ENCODE measurements around the gene MON1A. TPM values are rescaled to one million over a fixed set of nuclear protein-coding genes. Genes with fewer than 3 reads are reported as not detected.
"Not testable (repeated sequence)": the region's sequence is repeated elsewhere in the genome, so short reads cannot be mapped to it uniquely, and the experiment has no call there.

The MON1A gene
- total and polyA plus RNA-seq, 8 donors = 2.3 to 7.7 (median 4.5) TPM

DNA sequence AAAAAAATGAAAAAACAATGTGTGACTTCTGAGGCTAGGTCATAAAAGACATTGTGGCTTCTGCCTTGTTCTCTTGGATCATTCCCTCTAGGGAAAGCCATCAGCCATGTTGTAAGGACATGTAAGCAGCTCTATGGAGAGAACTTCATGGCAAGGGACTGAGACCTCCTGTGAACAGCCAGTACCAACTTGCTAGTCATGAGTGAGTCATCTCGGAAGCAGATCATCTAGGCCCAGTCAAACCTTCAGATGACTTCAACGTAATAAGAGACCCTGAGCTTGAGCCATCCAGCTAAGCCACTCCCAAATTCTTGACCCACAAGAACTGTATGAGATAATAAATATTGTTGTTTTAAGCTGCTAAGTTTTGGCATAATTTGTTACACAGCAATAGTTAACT, 4.9 kb downstream of the MON1A start:
- Histone ChIP-seq H3K36me3 (no peaks in the 10 kb centered on the region), H3K9me3 (no peaks in the 10 kb centered on the region), H3K27ac (no peak overlapping the region), H3K4me1 (no peaks in the 10 kb centered on the region), H3K4me3 (no peak overlapping the region), H3K27me3 (no peaks in the 10 kb centered on the region)
- no peak for DNase-seq
- no peak for ATAC-seq
- WGBS, 2 donors = 85 to 92% methylated on average over 2 of the region's 2 CpGs
- TF ChIP-seq, protein P1, sequence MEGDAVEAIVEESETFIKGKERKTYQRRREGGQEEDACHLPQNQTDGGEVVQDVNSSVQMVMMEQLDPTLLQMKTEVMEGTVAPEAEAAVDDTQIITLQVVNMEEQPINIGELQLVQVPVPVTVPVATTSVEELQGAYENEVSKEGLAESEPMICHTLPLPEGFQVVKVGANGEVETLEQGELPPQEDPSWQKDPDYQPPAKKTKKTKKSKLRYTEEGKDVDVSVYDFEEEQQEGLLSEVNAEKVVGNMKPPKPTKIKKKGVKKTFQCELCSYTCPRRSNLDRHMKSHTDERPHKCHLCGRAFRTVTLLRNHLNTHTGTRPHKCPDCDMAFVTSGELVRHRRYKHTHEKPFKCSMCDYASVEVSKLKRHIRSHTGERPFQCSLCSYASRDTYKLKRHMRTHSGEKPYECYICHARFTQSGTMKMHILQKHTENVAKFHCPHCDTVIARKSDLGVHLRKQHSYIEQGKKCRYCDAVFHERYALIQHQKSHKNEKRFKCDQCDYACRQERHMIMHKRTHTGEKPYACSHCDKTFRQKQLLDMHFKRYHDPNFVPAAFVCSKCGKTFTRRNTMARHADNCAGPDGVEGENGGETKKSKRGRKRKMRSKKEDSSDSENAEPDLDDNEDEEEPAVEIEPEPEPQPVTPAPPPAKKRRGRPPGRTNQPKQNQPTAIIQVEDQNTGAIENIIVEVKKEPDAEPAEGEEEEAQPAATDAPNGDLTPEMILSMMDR (IDR thresholded peaks at IDR 0.05) = no peak
- FAIRE-seq = no peak
- intact Hi-C loops (cut with DNase I) = no loop called here

DNA sequence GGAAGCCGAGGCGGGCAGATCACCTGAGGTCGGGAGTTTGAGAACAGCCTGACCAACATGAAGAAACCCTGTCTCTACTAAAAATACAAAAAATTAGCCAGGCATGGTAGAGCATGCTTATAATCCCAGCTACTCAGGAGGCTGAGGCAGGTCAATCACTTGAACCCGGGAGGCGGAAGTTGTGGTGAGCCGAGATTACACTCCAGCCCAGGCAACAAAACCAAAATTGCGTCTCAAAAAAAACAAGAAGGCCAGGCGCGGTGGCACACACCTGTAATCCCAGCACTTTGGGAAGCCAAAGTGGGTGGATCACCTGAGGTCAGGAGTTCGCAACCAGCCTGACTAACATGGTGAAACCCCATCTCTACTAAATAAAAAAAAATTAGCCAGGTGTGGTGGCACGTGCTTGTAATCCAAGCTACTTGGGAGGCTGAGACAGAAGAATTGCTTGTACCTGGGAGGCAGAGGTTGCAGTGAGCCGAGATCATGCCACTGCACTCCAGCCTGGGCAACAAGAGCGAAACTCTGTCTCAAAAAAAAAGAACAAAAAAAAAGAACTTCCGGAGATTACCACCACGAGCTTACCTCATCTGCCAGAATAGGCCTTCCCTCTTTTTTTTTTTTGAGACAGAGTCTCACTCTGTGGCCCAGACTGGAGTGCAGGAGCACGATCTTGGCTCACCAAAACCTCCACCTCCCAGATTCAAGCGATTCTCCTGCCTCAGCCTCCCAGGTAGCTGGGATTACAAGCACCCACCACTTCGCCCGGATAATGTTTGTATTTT, 11.6 kb downstream of the MON1A start:
- H3K4me1 ChIP-seq; FAIRE-seq; intact Hi-C loops (cut with DNase I); H3K9me3 ChIP-seq; H3K36me3 ChIP-seq; H3K4me3 ChIP-seq; ATAC-seq; H3K27me3 ChIP-seq; DNase-seq; H3K27ac ChIP-seq: not testable (repeated sequence)
- 94% methylated on average over 19 of the region's 19 CpGs for WGBS, 2 donors

DNA sequence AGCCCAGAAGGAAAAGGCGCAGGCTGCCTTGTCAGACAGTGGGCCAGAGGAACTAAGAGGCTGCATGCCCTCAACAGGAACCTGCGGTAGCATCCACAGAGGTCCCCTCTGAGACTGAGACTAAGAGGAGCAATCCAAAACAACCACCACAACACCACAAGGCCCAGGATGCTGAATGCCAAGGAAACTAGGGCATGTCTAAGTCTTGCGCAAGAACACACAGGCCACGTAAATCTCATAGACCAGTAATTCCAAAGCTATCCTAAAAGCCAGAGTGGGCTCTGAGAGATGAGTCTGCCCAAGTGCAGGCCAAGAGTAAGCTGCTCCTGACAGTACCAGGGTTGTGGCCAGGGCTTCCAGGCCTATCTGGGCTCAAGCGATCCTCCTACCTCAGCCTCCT, 12.9 kb downstream of the MON1A start:
- H3K4me1 ChIP-seq = no peaks in the 10 kb centered on the region
- DNase-seq (no peak), ATAC-seq (no peak), FAIRE-seq (no peak)
- H3K36me3 ChIP-seq = no peaks in the 10 kb centered on the region
- H3K27ac ChIP-seq = no peak overlapping the region
- H3K9me3 ChIP-seq = no peaks in the 10 kb centered on the region
- WGBS, 2 donors = 90 to 92% methylated on average over 5 of the region's 5 CpGs
- intact Hi-C loops (cut with DNase I) = no loop called here
- TF ChIP-seq, protein P1 (IDR thresholded peaks at IDR 0.05) = no peak
- H3K4me3 ChIP-seq = no peak overlapping the region
- no peaks in the 10 kb centered on the region for H3K27me3 ChIP-seq

DNA sequence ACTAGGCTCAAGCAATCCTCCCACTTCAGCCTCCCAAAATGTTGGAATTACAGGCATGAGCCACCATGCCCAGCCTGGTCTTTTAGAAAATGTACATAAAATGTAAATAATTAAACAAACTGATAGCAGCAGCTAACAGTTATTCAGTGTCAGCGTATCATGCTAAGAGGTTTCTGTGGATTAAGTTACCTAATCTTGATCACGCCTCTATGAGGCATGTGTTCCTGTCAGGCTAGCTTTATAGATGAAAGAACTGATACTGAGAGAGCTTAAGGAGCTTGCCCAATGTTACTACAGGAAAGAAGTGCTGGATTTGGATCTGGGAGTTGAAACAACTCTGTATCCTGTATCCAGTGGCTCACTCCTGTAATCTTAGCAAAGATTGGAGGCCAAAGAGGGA, 14.7 kb downstream of the MON1A start:
- Histone ChIP-seq H3K4me3 (no peak overlapping the region), H3K27ac (no peak overlapping the region), H3K27me3 (no peaks in the 10 kb centered on the region), H3K36me3 (no peaks in the 10 kb centered on the region), H3K9me3 (no peaks in the 10 kb centered on the region), H3K4me1 (no peaks in the 10 kb centered on the region)
- FAIRE-seq (no peak), ATAC-seq (no peak), DNase-seq (no peak)
- intact Hi-C loops (cut with DNase I) = no loop called here
- WGBS, 2 donors = 68 to 78% methylated on average over 2 of the region's 2 CpGs
- TF ChIP-seq, protein P1 (IDR thresholded peaks at IDR 0.05) = no peak

DNA sequence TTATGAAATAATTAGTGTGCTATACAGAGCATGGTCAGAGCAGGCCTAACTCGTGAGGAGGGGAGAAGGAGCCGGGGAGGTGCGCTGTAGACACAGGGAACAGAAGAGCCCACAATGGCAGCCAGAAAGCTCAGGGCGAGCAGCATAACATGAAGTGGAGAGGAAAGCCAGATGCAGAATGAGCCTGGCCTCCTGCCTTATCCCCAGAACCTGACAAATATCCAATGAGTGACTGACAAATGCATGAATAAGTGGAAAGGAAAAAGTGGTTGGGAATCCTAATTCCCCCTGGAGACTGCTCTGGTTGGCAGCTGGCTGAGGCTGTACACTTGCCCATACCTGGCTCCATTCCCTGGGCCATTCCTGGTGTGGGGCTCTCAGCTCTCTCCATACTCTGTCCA, 16.7 kb downstream of the MON1A start:
- ATAC-seq (no peak), DNase-seq (no peak), FAIRE-seq (no peak)
- H3K4me1 ChIP-seq = no peaks in the 10 kb centered on the region
- no peak overlapping the region for H3K27ac ChIP-seq
- H3K27me3 ChIP-seq = no peaks in the 10 kb centered on the region
- TF ChIP-seq, protein P1 (IDR thresholded peaks at IDR 0.05) = no peak
- no peaks in the 10 kb centered on the region for H3K9me3 ChIP-seq
- no peaks in the 10 kb centered on the region for H3K36me3 ChIP-seq
- WGBS, 2 donors = 85 to 94% methylated on average over 4 of the region's 4 CpGs
- no peak overlapping the region for H3K4me3 ChIP-seq
- intact Hi-C loops (cut with DNase I) = no loop called here
